IPS-NIHi11 (cell line): Measurements from ENCODE around the gene UGT1A8.

Experiments used
- DNase-seq: peaks from one replicate; pipeline ENCODE4 v3.0.0; 2012; ENCODE audit warnings: mixed read lengths, low spot score

UGT1A8 gene

DNA sequence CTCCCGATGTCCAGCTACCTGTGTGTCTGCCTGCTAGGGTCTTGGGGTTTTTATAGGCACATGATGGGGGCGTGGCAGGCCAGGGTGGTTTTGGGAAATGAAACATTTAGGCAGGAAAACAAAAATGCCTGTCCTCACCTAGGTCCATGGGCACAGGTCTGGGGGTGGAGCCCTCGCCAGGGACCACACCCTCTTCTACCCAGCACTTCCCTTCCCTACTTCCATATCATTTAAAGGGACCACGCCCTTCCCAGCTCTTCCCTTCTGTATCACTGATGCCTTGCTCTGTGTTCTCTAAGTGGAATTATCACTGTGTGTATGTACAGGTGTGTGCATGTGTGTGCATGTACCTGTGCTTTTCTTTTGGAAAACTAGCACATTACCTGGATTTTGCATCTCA is 149.0 kb downstream of the UGT1A8 start:
- DNase-seq, result no peak

- peak; percentile 33 for DNase-seq
These were observed 150.6 kb downstream of the UGT1A8 start for GRCh38 chr2:233768076-233768475.

- DNase-seq, result no peak
These were observed 151.8 kb downstream of the UGT1A8 start for GRCh38 chr2:233769260-233769659.

- no peak for DNase-seq
These were observed 154.7 kb downstream of the UGT1A8 start for GRCh38 chr2:233772153-233772552.

DNA sequence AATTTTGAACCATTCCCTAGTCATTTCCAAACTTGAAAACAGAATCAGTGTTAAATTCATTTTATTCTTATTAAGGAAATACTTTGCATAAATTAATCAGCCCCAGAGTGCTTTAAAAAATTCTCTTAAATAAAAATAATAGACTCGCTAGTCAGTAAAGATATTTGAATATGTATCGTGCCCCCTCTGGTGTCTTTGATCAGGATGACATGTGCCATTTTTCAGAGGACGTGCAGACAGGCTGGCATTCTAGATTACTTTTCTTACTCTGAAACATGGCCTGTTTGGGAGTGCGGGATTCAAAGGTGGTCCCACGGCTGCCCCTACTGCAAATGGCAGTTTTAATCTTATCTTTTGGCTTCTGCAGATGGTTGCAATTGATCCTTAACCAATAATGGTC is 155.2 kb downstream of the UGT1A8 start:
- DNase-seq, result no peak

DNA sequence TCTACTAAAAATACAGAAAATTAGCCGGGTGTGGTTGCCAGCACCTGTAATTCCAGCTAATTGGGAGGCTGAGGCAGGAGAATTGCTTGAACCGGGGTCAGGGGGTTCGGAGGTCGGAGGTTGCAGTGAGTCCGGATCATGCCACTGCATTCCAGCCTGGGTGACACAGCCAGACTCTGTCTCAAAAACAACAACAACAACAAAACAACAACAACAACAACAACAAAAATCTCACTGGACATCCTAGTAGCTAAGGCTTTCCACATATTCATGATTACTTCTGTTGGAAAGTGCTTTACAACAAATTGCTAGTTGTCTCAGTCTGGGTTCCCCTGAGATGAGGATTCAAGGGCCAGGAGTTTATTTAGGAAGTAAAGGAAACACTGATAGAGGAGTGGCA is 156.4 kb downstream of the UGT1A8 start:
- no peak for DNase-seq

- no peak for DNase-seq
These were observed 158.0 kb downstream of the UGT1A8 start for GRCh38 chr2:233775414-233775813.

- DNase-seq, result no peak
These were observed 160.6 kb downstream of the UGT1A8 start, which contains the start of gene MROH2A for GRCh38 chr2:233778030-233778429. Gene MROH2A (plus strand): TSS chr2:233778330. CDS start chr2:233779359, 1,029 bp downstream.

DNA sequence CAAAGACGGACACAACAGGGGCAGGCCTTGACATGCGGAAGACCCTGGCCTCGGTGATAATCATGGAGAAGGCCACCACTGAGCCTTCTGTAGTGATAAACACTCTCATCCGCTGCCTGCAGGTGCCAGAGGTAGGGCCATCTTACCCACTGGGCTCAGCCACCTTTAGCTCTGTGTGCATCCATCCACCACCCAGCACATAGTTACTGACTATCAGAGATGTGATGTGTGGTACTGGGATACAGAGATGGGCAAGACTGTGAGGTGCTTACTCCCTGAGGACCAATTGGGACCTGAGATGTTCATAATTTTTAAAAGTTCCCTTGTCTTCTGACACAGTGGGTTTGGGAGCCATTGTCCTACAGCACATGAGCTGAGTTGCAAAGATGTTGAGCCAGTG is 162.3 kb downstream of the UGT1A8 start:
- no peak for DNase-seq

GRCh38 chr2:233780771-233781170 is 163.3 kb downstream of the UGT1A8 start:
- no peak for DNase-seq

DNA sequence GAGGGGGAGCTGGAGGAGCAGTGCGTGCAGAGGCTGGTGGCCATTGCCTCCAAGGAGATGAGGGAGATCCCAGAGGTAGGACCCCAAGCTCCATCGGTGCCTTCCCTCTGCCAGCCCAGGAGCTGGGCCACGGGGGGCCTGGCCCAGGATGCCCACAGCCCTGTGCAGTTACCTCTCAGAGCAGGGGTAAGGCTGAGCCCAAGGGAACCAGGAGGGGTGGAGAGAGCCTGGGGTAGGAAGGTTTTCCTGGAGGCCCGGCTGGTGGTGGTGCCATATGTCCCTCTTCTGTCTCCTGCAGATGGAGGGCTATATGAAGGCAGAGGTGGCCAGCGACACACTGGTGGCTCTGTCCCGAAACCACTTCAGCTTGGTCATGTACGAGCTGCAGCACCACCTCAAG is 172.1 kb downstream of the UGT1A8 start:
- DNase-seq, result no peak

- peak; percentile 2 for DNase-seq
These were observed 173.9 kb downstream of the UGT1A8 start for GRCh38 chr2:233791151-233791882.

DNA sequence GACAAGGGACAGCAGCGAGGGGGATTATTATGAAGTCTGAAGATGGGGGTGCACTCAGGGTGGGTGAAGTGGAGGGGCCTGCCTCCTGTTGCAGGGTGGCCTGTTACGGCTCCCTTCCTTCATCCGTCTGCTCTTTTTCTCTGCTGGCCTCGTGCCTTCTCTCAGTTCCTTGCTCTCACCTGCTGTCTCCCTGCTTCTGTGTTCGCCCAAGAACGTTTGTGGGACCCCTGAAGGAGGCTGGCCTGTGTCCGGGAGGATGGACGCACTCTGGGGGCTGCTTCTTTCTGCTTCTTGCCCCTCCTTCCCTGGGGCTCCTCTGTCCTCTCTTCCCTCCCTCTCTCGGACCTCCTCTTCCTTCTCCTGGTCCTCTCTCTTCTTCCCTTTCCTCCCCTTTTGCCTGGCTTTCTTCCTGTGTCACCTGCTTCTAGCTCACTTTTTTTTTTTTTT is 174.5 kb downstream of the UGT1A8 start:
- DNase-seq, result no peak

DNA sequence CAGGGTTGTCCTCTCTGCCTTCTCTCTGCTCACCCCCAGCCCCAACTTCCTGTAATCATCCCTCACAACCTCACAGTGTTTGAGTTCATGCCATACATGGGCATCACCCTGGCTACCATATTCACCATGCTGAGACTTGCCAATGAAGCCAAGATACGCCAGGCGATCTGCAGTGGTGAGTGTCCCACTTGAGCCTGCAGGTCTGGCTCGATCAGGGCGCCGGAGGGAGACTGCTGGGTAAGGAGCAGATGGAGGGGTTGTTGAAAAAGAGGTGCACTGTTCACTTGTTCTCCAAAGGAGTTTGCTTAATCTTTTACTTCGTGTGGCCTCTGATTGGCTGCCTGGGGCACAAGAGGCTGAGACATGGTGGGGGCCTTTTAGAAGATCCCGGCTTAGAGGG is 175.3 kb downstream of the UGT1A8 start:
- no peak for DNase-seq

GRCh38 chr2:233793465-233794127 is 176.2 kb downstream of the UGT1A8 start:
- no peak for DNase-seq

GRCh38 chr2:233794128-233794658 is 176.8 kb downstream of the UGT1A8 start:
- no peak for DNase-seq

GRCh38 chr2:233795735-233796171 is 178.3 kb downstream of the UGT1A8 start:
- no peak for DNase-seq

GRCh38 chr2:233796254-233796653 is 178.8 kb downstream of the UGT1A8 start:
- no peak for DNase-seq

- no peak for DNase-seq
These were observed 181.1 kb downstream of the UGT1A8 start for GRCh38 chr2:233798335-233799086.

- no peak for DNase-seq
These were observed 181.7 kb downstream of the UGT1A8 start for GRCh38 chr2:233799087-233799665.

- no peak for DNase-seq
These were observed 182.3 kb downstream of the UGT1A8 start for GRCh38 chr2:233799716-233800115.

DNA sequence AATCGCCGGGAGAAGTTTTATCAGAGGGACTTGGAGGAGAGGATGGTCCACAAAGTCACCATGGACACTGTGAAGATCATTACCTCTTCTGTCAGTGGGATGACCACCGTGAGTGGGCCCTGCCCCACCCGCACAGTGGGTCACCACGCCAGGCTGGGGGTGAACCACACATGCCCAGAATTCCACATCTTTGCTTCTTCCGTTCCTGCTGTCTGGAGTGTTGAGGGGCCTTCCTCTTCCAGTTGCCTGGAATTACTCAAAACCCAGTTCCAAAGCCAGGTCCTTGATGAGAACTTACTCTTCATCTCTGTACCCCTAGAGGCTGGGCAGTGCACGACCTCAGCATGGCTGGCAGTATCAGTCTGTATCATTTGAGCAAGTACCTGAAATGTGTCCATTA is 182.8 kb downstream of the UGT1A8 start:
- DNase-seq, result no peak
